Measurements from ENCODE around the gene CTAGE6.

DNA sequence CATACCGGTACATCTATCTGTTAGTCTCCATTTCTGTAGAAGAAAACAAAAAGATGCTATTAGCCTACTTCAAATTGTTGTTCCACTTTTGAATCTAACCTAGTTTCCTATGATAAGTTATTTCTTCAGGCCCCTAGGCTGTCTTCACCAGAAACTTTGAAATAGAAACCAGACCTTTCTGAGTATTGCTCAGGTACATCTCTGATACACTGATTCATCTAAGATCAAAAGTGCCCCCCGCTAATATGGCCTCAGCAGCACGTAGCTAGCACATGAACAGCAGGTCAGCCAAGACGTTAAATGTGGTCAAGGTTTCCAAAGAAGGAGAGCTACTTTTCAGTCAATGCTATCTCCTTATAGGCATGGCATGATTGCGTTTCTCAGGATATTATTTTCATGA, 23.6 kb downstream of the CTAGE6 start:
- TF ChIP-seq TAF1 (IDR thresholded peaks at IDR 0.05; ENCODE audit: low read depth) = no peak
- no peak for TF ChIP-seq FOXM1 (IDR thresholded peaks at IDR 0.05; ENCODE audit: borderline replicate concordance, low read depth)

All from Ishikawa (cell line).